HepG2 (cell line): ENCODE data around the gene APBA3. TPM values are rescaled to one million over a fixed set of nuclear protein-coding genes. Genes with fewer than 3 reads are reported as not detected.
A peak's percentile ranks its signal among the peaks of the same experiment; 100 is the strongest.

Source experiments
- ARID4A ChIP-seq: sonication (generic); formaldehyde crosslinking; IDR thresholded peaks from 2 replicates; pipeline ENCODE4 v1.5.0; 2020; ENCODE audit warnings: mild to moderate bottlenecking, missing genetic modification reagents, borderline replicate concordance
- HNRNPUL1 ChIP-seq: fragments of 200-400 bp; formaldehyde crosslinking; IDR thresholded peaks from 2 replicates; pipeline ENCODE4 v1.6.1; 2017; ENCODE audit warnings: low read depth, mild to moderate bottlenecking, low read length, moderate library complexity
- NFAT5 ChIP-seq: sonication (generic); formaldehyde crosslinking; IDR thresholded peaks from 2 replicates; pipeline ENCODE4 v1.4.0; 2020; ENCODE audit warnings: missing genetic modification reagents
- NPAS2 ChIP-seq: sonication (generic); formaldehyde crosslinking; IDR thresholded peaks from 2 replicates; pipeline ENCODE4 v1.8.0; 2022; ENCODE audit warnings: mild to moderate bottlenecking, missing genetic modification reagents, borderline replicate concordance
- RAD51 ChIP-seq: fragments of 450-650 bp; IDR thresholded peaks from 2 replicates; pipeline ENCODE4 v1.6.1; 2016; ENCODE audit warnings: borderline replicate concordance
- RORA ChIP-seq: sonication (generic); formaldehyde crosslinking; IDR thresholded peaks from 2 replicates; pipeline ENCODE4 v1.5.0; 2020; ENCODE audit warnings: mild to moderate bottlenecking, missing genetic modification reagents, moderate library complexity
- SNAI1 ChIP-seq: sonication (generic); formaldehyde crosslinking; IDR thresholded peaks from 2 replicates; pipeline ENCODE4 v1.5.0; 2020; ENCODE audit warnings: mild to moderate bottlenecking, missing genetic modification reagents, borderline replicate concordance
- SRSF9 ChIP-seq: fragments of 200-400 bp; formaldehyde crosslinking; IDR thresholded peaks from 2 replicates; pipeline ENCODE4 v1.6.1; 2018; ENCODE audit warnings: borderline replicate concordance, mild to moderate bottlenecking, low read depth, low read length; ENCODE audit not compliant: insufficient read depth, poor library complexity, severe bottlenecking
- TIGD3 ChIP-seq: sonication (generic); formaldehyde crosslinking; IDR thresholded peaks from 2 replicates; pipeline ENCODE4 v1.5.1; 2020; ENCODE audit warnings: mild to moderate bottlenecking, missing genetic modification reagents, borderline replicate concordance
- ZBTB33 ChIP-seq: sonication (generic); formaldehyde crosslinking; IDR thresholded peaks from 2 replicates; pipeline ENCODE4 v1.4.0; 2020; ENCODE audit warnings: missing genetic modification reagents
- ZBTB42 ChIP-seq: sonication (generic); formaldehyde crosslinking; IDR thresholded peaks from 2 replicates; pipeline ENCODE4 v1.5.0; 2020; ENCODE audit warnings: mild to moderate bottlenecking, missing genetic modification reagents
- ZMYM2 ChIP-seq: sonication (generic); formaldehyde crosslinking; IDR thresholded peaks from 2 replicates; pipeline ENCODE4 v1.8.0; 2022; ENCODE audit warnings: mild to moderate bottlenecking, missing genetic modification reagents
- ZNF550 ChIP-seq: sonication (generic); formaldehyde crosslinking; IDR thresholded peaks from 2 replicates; pipeline ENCODE4 v1.4.0; 2020; ENCODE audit warnings: mild to moderate bottlenecking, missing genetic modification reagents, borderline replicate concordance
- polyA plus RNA-seq, 8 experiments: library from polyadenylated mRNA; depleted of rRNA in 3 of 8; stranded (reverse) in 7 of 8; unstranded in 1 of 8; fragments of >200 nt; fragmentation: Illumina TruSeq in 4 of 8; extraction: Trizol in 4 of 8; gene quantifications; 2 replicates each; pipeline versions ENCODE4 v1.2.1 to v1.2.3, GENCODE V29; 2011 to 2016; ENCODE audit warnings: low read depth in 4 of 8, missing spikeins in 1 of 8, mixed read lengths in 1 of 8; ENCODE audit not compliant: insufficient read depth in 1 of 8
- total RNA-seq, 5 experiments: library from RNA; depleted of rRNA; stranded (reverse); fragments of >200 nt; fragmentation: Illumina TruSeq; extraction: Trizol; gene quantifications; 2 replicates each; pipeline ENCODE4 v1.2.3, GENCODE V29; 2016; ENCODE audit warnings: low read depth in 1 of 5

The APBA3 gene
- total and polyA plus RNA-seq, 2 of the 13 experiments (the other 11 are each of a cell fraction or from before 2014, with no cell fraction given), result 14.2 to 14.3 TPM

- no peak for TF ChIP-seq NFAT5
- peak; percentile 65; the same call in 1 of the 2 replicates for TF ChIP-seq ARID4A (CRISPR knock-in tag)
- no peak for TF ChIP-seq NPAS2 (CRISPR knock-in tag)
- no peak for TF ChIP-seq TIGD3 (CRISPR knock-in tag)
- peak; percentile 71; the same call in 1 of the 2 replicates for TF ChIP-seq ZMYM2 (CRISPR knock-in tag)
- no peak for TF ChIP-seq RORA (CRISPR knock-in tag)
- no peak for TF ChIP-seq SNAI1
- TF ChIP-seq ZBTB33, result no peak
- TF ChIP-seq ZNF550 (CRISPR knock-in tag), result 0 out of 2 replicates have a peak, but pooled peaks have one; percentile 7
- TF ChIP-seq HNRNPUL1, result no peak
- no peak for TF ChIP-seq SRSF9
- no peak for TF ChIP-seq RAD51
- no peak; the same call in 1 of the 2 replicates for TF ChIP-seq ZBTB42 (CRISPR knock-in tag)
Measured at GRCh38 chr19:3708207-3708931, 53.1 kb downstream of the APBA3 start, which contains the start of gene TJP3 (continued).
